MG63 (cell line): ENCODE data around the gene DNAJB14. TPM values are rescaled to one million over a fixed set of nuclear protein-coding genes. Genes with fewer than 3 reads are reported as not detected.
A peak's percentile ranks its signal among the peaks of the same experiment; 100 is the strongest.

Experiments used
- DNase-seq: peaks from one replicate; pipeline ENCODE4 v3.0.0-alpha.2; 2020
- H3K27me3 ChIP-seq: fragments of 250-450 bp; sonication (Bioruptor Pico); 2 replicates; pipeline ENCODE4 v1.5.1; 2020; ENCODE audit warnings: mild to moderate bottlenecking, moderate library complexity
- H3K36me3 ChIP-seq: fragments of 250-450 bp; sonication (Bioruptor Pico); 2 replicates; pipeline ENCODE4 v1.5.1; 2020; ENCODE audit warnings: mild to moderate bottlenecking, moderate library complexity
- H3K4me3 ChIP-seq: fragments of 250-450 bp; sonication (Bioruptor Pico); 2 replicates; pipeline ENCODE4 v1.5.1; 2020; ENCODE audit warnings: mild to moderate bottlenecking, moderate library complexity
- H3K9me3 ChIP-seq: fragments of 250-450 bp; sonication (Bioruptor Pico); 2 replicates; pipeline ENCODE4 v1.5.1; 2020; ENCODE audit warnings: mild to moderate bottlenecking, moderate library complexity
- total RNA-seq: library from RNA; depleted of rRNA; stranded (reverse); fragments of >200 nt; shearing (Covaris generic); gene quantifications from 2 replicates; pipeline ENCODE4 v1.2.3, GENCODE V29; 2014; ENCODE audit warnings: low replicate concordance

DNAJB14 gene
- total RNA-seq, 1 experiment from 2014 or later: 6.2 TPM

DNA sequence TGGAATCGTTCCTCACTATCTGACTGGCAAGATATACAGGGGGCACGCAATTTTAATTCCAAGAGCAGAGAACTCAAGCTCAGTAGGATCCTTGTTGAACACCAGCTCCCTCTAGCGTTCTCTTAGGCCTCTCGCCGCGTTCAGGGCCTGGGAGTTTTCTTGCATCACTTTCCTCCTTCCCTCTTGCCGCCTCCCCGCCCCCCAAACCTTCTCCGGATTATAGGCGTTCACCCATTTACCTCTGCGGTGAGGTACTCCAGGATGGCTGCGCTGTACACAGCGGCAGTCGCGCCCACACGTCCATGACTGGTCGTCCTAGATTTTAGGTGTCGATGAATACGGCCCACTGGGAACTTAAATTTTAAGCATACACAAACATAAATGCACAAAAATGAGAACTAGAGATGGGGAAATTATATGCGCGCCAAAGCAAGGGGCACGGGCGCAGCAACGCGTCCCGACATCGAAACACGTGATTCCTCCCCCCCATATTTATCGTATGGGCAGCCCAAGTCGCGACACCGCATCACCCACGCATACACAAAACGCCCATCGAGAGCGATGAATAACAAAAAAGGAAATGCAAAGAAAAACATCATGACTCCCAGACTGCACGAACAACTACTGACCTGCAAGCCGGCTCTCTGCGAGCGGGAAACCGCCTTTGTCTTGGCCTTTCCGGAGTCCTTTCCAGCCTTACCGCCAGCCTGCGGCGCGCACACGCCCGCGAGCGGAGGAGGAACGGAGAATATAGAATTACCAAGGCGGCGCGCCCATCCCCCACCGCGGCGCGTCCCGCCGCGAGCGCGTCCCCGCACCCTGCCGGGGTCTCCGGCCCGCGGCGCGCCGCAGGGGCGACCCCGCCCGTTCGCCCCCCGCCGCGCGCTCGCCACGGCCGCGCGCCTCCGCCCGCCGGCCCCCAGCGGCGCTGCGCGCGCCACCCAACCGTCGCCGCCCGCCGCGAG is 2.9 kb upstream of the DNAJB14 start:
- Histone ChIP-seq H3K9me3 (no peaks in the 10 kb centered on the region), H3K36me3 (peaks cover 24% of the 10 kb centered on the region), H3K27me3 (no peaks in the 10 kb centered on the region), H3K4me3 (peak overlapping the region; percentile 86)
- peak; percentile 83 for DNase-seq

- Histone ChIP-seq H3K4me3 (peak overlapping the region; percentile 86), H3K9me3 (no peaks in the 10 kb centered on the region), H3K36me3 (peaks cover 29% of the 10 kb centered on the region), H3K27me3 (no peaks in the 10 kb centered on the region)
- DNase-seq: no peak
These were observed 1.2 kb upstream of the DNAJB14 start for GRCh38 chr4:99947608-99948007.

- Histone ChIP-seq H3K9me3 (no peaks in the 10 kb centered on the region), H3K27me3 (no peaks in the 10 kb centered on the region), H3K4me3 (peak overlapping the region; percentile 68), H3K36me3 (peaks cover 29% of the 10 kb centered on the region)
- DNase-seq: no peak
These were observed 766 bp upstream of the DNAJB14 start for GRCh38 chr4:99947190-99947578.

- Histone ChIP-seq H3K9me3 (no peaks in the 10 kb centered on the region; the same call in 1 of the 2 replicates), H3K27me3 (no peaks in the 10 kb centered on the region), H3K36me3 (peaks cover 29% of the 10 kb centered on the region), H3K4me3 (peak overlapping the region; percentile 68)
- no peak for DNase-seq
These were observed 581 bp downstream of the DNAJB14 start for GRCh38 chr4:99945718-99946355.

DNA sequence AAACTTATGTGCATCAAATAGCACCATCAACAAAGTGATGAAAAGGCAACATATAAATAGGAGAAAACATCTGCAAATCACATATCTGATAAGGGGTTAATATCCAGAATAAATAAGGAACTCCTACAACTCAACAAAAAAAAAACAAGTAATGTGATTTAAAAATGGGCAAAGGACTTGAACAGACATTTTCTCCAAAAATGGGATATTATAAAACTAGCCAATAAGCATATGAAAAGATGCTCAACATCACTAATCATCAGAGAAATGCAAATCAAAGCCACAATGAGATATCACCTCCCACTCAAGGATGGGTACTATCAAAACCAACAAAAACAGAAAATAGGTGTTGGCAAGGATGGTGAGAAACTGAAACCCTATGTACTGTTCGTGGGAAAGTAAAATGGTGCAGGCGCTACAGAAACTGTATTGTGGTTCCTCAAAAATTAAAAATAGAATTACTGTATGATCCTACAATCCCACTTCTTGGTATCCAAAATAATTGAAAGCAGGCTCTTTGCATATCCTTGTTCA is 2.4 kb downstream of the DNAJB14 start:
- H3K9me3 ChIP-seq: no peaks in the 10 kb centered on the region; the same call in 1 of the 2 replicates
- H3K27me3 ChIP-seq: no peaks in the 10 kb centered on the region
- H3K4me3 ChIP-seq: no peak overlapping the region
- no peak for DNase-seq
- H3K36me3 ChIP-seq: peaks cover 24% of the 10 kb centered on the region

- Histone ChIP-seq H3K27me3 (no peaks in the 10 kb centered on the region), H3K4me3 (no peak overlapping the region), H3K36me3 (peaks cover 16% of the 10 kb centered on the region), H3K9me3 (peaks cover 5% of the 10 kb centered on the region)
- DNase-seq: no peak
These were observed 8.1 kb downstream of the DNAJB14 start for GRCh38 chr4:99938243-99938753.

- Histone ChIP-seq H3K27me3 (no peaks in the 10 kb centered on the region), H3K36me3 (peaks cover 16% of the 10 kb centered on the region), H3K9me3 (peaks cover 8% of the 10 kb centered on the region), H3K4me3 (no peak overlapping the region)
- DNase-seq: no peak
These were observed 11.5 kb downstream of the DNAJB14 start for GRCh38 chr4:99934891-99935290.

DNA sequence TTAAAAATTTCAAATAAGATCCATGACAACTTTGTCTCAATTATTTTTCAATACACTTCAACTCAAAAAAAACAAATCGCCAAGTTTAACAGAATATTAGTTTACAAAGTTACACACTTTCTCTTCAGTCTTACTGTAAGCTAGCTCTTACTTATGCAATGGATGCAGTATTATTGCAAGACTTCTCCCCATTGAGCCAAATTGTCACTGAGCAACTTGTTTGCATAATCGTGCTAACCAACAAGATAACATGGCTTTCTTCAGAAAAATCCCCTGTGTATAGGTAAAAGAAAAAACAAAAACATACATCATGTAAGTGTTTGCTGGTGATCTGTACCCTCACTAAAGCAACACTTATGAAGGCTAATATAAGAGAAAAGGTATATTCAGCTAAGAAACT is 18.9 kb downstream of the DNAJB14 start:
- peaks cover 4% of the 10 kb centered on the region for H3K9me3 ChIP-seq
- no peaks in the 10 kb centered on the region for H3K27me3 ChIP-seq
- H3K36me3 ChIP-seq: peaks cover 11% of the 10 kb centered on the region
- DNase-seq: no peak
- H3K4me3 ChIP-seq: no peak overlapping the region

GRCh38 chr4:99921174-99921573 is 25.2 kb downstream of the DNAJB14 start:
- Histone ChIP-seq H3K9me3 (no peaks in the 10 kb centered on the region), H3K36me3 (peaks cover 28% of the 10 kb centered on the region)
- no peak for DNase-seq

GRCh38 chr4:99918656-99919055 is 27.8 kb downstream of the DNAJB14 start:
- H3K27me3 ChIP-seq: no peaks in the 10 kb centered on the region
- no peak for DNase-seq
- no peaks in the 10 kb centered on the region for H3K9me3 ChIP-seq
- no peak overlapping the region for H3K4me3 ChIP-seq
- H3K36me3 ChIP-seq: peaks cover 31% of the 10 kb centered on the region

More at GRCh38 chr4:99921174-99921573, 25.2 kb downstream of the DNAJB14 start:
- Histone ChIP-seq H3K27me3 (no peaks in the 10 kb centered on the region), H3K4me3 (no peak overlapping the region)

DNA sequence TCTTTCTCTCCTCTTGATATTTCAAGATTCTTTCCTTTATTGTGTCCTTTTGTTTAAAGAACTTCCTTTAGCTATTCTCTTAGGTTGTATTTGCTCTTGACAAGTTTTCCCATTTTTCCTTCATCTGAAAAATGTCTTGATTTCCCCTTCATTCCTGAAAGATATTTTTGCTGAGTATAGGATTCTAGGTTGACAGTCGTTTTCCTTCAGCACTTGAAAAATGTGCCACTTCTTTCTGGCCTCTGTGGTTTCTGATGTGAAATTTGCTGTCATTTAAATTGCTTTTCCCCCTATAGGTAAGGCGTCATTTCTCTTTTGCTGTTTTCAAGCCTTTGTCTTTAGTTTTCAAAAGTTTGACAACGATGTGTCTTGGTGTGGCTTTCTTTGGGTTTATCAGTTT is 28.8 kb downstream of the DNAJB14 start:
- Histone ChIP-seq H3K36me3 (peaks cover 24% of the 10 kb centered on the region), H3K4me3 (no peak overlapping the region), H3K9me3 (no peaks in the 10 kb centered on the region), H3K27me3 (no peaks in the 10 kb centered on the region)
- DNase-seq: no peak

- H3K36me3 ChIP-seq: peaks cover 18% of the 10 kb centered on the region
These were observed 31.0 kb downstream of the DNAJB14 start for GRCh38 chr4:99915449-99915848.

GRCh38 chr4:99894998-99895397 is 51.4 kb downstream of the DNAJB14 start:
- no peak for DNase-seq
- peaks cover 2% of the 10 kb centered on the region for H3K36me3 ChIP-seq
- H3K9me3 ChIP-seq: no peaks in the 10 kb centered on the region
- H3K27me3 ChIP-seq: no peaks in the 10 kb centered on the region
- H3K4me3 ChIP-seq: peak overlapping the region; percentile 89

More at GRCh38 chr4:99915449-99915848, 31.0 kb downstream of the DNAJB14 start:
- Histone ChIP-seq H3K9me3 (no peaks in the 10 kb centered on the region), H3K27me3 (no peaks in the 10 kb centered on the region), H3K4me3 (no peak overlapping the region)
- DNase-seq: no peak

GRCh38 chr4:99894161-99894997 is 52.0 kb downstream of the DNAJB14 start, which contains the start of gene LAMTOR3:
Gene LAMTOR3, minus strand, starts transcription at chr4:99894427. Its CDS starts 464 bp downstream, at chr4:99893963.
- Histone ChIP-seq H3K9me3 (no peaks in the 10 kb centered on the region), H3K27me3 (no peaks in the 10 kb centered on the region), H3K36me3 (peaks cover 2% of the 10 kb centered on the region), H3K4me3 (peak within 1 kb of the TSS; percentile 89)
- DNase-seq: peak; percentile 79

DNA sequence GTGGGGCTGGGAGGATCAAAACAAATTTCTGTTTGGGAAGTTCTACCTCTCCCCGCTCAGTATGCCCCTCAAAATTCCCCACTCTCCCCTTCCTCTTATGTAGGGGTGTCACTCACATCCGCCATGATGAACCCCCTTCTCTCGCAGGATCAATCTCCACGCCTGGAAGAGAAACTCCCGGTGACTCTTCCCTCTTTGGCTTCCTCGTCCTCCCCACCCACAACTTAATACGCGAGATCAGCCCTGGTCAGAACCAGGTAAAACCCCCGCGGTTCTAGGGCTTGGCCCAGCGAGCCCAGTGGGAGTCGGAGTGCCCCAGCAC is 52.6 kb downstream of the DNAJB14 start:
- Histone ChIP-seq H3K27me3 (no peaks in the 10 kb centered on the region), H3K4me3 (peak overlapping the region; percentile 89), H3K36me3 (peaks cover 2% of the 10 kb centered on the region), H3K9me3 (no peaks in the 10 kb centered on the region)
- DNase-seq: no peak

GRCh38 chr4:99893029-99893428 is 53.4 kb downstream of the DNAJB14 start:
- Histone ChIP-seq H3K4me3 (peak overlapping the region; percentile 89), H3K27me3 (no peaks in the 10 kb centered on the region), H3K9me3 (no peaks in the 10 kb centered on the region), H3K36me3 (peaks cover 2% of the 10 kb centered on the region)
- no peak for DNase-seq
